Smooth muscle cell (in vitro differentiated cells): Measurements from ENCODE around the gene TOX2. TPM values are rescaled to one million over a fixed set of nuclear protein-coding genes. Genes with fewer than 3 reads are reported as not detected.

ENCODE experiments used
- DNase-seq: peaks from one replicate; lab custom pipeline; 2025; ENCODE audit not compliant: unreplicated experiment; lab: John Stamatoyannopoulos, UW
- H2AFZ ChIP-seq: fragments of 200-600 bp; sonication (generic); 2 replicates; pipeline ENCODE4 v1.6.0; 2016; ENCODE audit warnings: antibody characterized with exemption, low read depth, mild to moderate bottlenecking
- H3F3A ChIP-seq: fragments of 200-600 bp; sonication (generic); 2 replicates; pipeline ENCODE4 v1.6.0; 2017; ENCODE audit warnings: antibody characterized with exemption, low read depth
- H3K27ac ChIP-seq: fragments of 200-600 bp; sonication (generic); 2 replicates; pipeline ENCODE4 v1.5.1; 2016; ENCODE audit warnings: low read depth, mild to moderate bottlenecking
- H3K27me3 ChIP-seq: fragments of 200-600 bp; sonication (generic); 2 replicates; pipeline ENCODE4 v1.6.1; 2016; ENCODE audit warnings: low read depth, mild to moderate bottlenecking
- H3K36me3 ChIP-seq: fragments of 200-600 bp; sonication (generic); 2 replicates; pipeline ENCODE4 v1.5.1; 2016; ENCODE audit warnings: low read depth
- H3K4me1 ChIP-seq: fragments of 200-600 bp; sonication (generic); 2 replicates; pipeline ENCODE4 v1.5.1; 2016; ENCODE audit warnings: low read depth
- H3K4me2 ChIP-seq: fragments of 200-600 bp; sonication (generic); 2 replicates; pipeline ENCODE4 v1.6.0; 2016; ENCODE audit warnings: mild to moderate bottlenecking
- H3K4me3 ChIP-seq: fragments of 200-600 bp; sonication (generic); 2 replicates; pipeline ENCODE4 v1.5.1; 2016; ENCODE audit warnings: mild to moderate bottlenecking
- H3K79me2 ChIP-seq: fragments of 200-600 bp; sonication (generic); 2 replicates; pipeline ENCODE4 v1.6.0; 2016; ENCODE audit warnings: low read depth, mild to moderate bottlenecking
- H3K9ac ChIP-seq: fragments of 200-600 bp; sonication (generic); 2 replicates; pipeline ENCODE4 v1.6.0; 2016; ENCODE audit warnings: low read depth
- H3K9me3 ChIP-seq: fragments of 200-600 bp; sonication (generic); replicated peaks from 2 replicates; pipeline ENCODE4 v1.5.1; 2016; ENCODE audit warnings: low read depth
- H4K20me1 ChIP-seq: fragments of 200-600 bp; sonication (generic); 2 replicates; pipeline ENCODE4 v1.6.0; 2016; ENCODE audit warnings: low read depth
- CTCF ChIP-seq: fragments of 200-600 bp; sonication (generic); IDR thresholded peaks from 2 replicates; pipeline ENCODE4 v1.5.1; 2017; ENCODE audit warnings: borderline replicate concordance, mild to moderate bottlenecking, antibody characterized with exemption; ENCODE audit not compliant: insufficient read depth, poor library complexity, severe bottlenecking
- WGBS: methylation state at CpG from one replicate; pipeline ENCODE4 v1.1.7; 2016; ENCODE audit warnings: low lambda C conversion rate; 5-methylcytosine and 5-hydroxymethylcytosine counted together
- polyA plus RNA-seq: library from polyadenylated mRNA; unstranded; fragments of >200 nt; fragmentation: Nextera tagmentation; extraction: Ambion mirVana; gene quantifications from 2 replicates; pipeline ENCODE4 v1.2.1, GENCODE V29; 2016
- small RNA-seq: library from RNA; depleted of rRNA; stranded (forward); fragments of <200 nt; gene quantifications from one replicate; pipeline ENCODE3, GENCODE V24; 2014
- total RNA-seq: library from RNA; depleted of rRNA; stranded (reverse); fragments of >200 nt; gene quantifications from 2 replicates; pipeline ENCODE4 v1.2.3, GENCODE V29; 2014

TOX2 gene
- total and polyA plus RNA-seq, 2 experiments from 2014 or later: 1.1 to 3.8 TPM

GRCh38 chr20:44117296-44118184, 202.9 kb downstream of the TOX2 start:
- Histone ChIP-seq H3F3A (no peaks in the 10 kb centered on the region), H3K4me3 (no peak overlapping the region), H4K20me1 (no peaks in the 10 kb centered on the region), H3K27ac (no peak overlapping the region), H2AFZ (no peak overlapping the region), H3K9ac (no peak overlapping the region), H3K4me1 (no peaks in the 10 kb centered on the region), H3K79me2 (no peaks in the 10 kb centered on the region), H3K4me2 (no peak overlapping the region), H3K9me3 (no peaks in the 10 kb centered on the region), H3K36me3 (no peaks in the 10 kb centered on the region), H3K27me3 (no peaks in the 10 kb centered on the region)
- no peak for DNase-seq
- WGBS: 63% methylated on average over 8 of the region's 8 CpGs
- no peak for TF ChIP-seq CTCF

GRCh38 chr20:44118185-44119033, 203.8 kb downstream of the TOX2 start:
- H2AFZ ChIP-seq: no peak overlapping the region
- H3K27ac ChIP-seq: no peak overlapping the region
- H3K4me1 ChIP-seq: no peaks in the 10 kb centered on the region
- no peaks in the 10 kb centered on the region for H3K79me2 ChIP-seq
- no peak for TF ChIP-seq CTCF
- WGBS: 97% methylated on average over 9 of the region's 9 CpGs
- H4K20me1 ChIP-seq: no peaks in the 10 kb centered on the region
- no peak overlapping the region for H3K4me3 ChIP-seq
- no peak overlapping the region for H3K4me2 ChIP-seq
- no peak overlapping the region for H3K9ac ChIP-seq
- no peaks in the 10 kb centered on the region for H3K27me3 ChIP-seq
- H3K9me3 ChIP-seq: no peaks in the 10 kb centered on the region
- H3F3A ChIP-seq: no peaks in the 10 kb centered on the region
- no peak for DNase-seq
- no peaks in the 10 kb centered on the region for H3K36me3 ChIP-seq

Small RNA genes within 50 kb of the gene (small RNA-seq; reads per million reads assigned to genes)
- gene RN7SL443P: not detected

Other genes starting within 250 kb of the TOX2 start
- 3.4 and 8.6 TPM in 2 replicates for gene MYBL2, start 247.7 kb upstream of the TOX2 start, total RNA-seq
- 25.7 and 26.2 TPM in 2 replicates for gene MYBL2, start 247.7 kb upstream of the TOX2 start, polyA plus RNA-seq
- gene GTSF1L, start 187.8 kb upstream of the TOX2 start, total RNA-seq: not detected in 2 replicates
- gene GTSF1L, start 187.8 kb upstream of the TOX2 start, polyA plus RNA-seq: not detected in 2 replicates